NCI-H2081 (cell line): Measurements from ENCODE around the gene ADD1.

Experiments
- DNase-seq, 2 experiments: peaks; one replicate each; lab custom pipeline; 2025; lab: John Stamatoyannopoulos, UW

ADD1 gene

GRCh38 chr4:2804973-2805501, 38.6 kb upstream of the ADD1 start:
- no peak for DNase-seq

DNA sequence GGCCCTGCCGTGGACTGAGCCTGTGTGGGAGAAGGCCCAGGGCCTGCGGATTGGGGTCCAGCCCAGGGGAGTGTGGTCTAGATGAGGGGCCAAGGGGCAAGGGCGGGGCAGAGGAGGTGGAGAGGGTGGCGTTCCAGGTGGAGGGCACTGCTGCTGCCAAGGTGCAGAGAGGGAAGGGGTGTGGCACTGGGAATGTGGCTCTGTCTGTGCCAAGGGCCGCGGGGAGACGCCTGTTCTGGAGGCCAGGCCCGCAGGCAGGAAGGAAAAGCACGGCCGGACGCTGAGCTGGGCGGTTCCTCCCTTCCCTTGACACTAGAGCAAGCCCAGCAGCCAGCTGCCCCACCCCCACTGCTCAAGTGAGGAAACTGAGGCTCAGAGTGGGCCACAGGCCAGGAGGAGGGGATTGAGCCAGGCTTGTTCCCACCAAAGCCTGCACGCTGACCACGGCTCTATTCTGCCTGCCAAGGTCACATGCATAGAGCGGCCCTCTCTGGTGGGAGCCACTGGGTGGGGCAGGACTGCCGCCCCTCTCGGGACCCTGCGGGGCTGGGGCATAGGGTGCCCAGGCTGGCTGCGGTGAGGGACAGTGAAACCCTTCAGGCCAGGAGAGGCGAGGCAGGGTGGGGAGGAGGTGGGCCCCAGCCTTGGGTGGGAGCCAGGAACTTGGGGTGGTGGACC, 37.8 kb upstream of the ADD1 start:
- no peak for DNase-seq

- no peak for DNase-seq
These were observed 37.0 kb upstream of the ADD1 start for GRCh38 chr4:2806390-2807355.

DNA sequence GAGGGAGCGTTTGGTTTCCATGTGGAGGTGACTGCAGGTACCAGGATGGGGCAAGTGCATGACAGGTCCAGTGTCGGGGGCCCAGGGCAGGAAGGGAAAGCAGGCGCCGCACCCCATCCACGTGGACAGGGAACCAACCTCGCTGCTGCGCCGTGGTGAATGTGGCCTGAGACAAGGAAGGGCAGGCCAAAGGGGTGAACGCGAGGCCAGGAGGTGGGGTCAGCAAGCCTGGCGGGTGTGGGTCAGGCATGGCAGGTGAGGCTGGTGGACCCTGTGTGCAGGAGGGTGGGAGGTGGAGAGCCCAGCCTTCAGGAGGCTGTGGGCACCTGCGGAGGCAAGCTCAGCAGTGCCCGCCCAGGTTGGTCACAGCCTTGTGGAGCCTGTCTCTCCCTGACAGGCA, 36.1 kb upstream of the ADD1 start:
- DNase-seq, result no peak

GRCh38 chr4:2808001-2808400, 35.6 kb upstream of the ADD1 start:
- DNase-seq, result no peak

DNA sequence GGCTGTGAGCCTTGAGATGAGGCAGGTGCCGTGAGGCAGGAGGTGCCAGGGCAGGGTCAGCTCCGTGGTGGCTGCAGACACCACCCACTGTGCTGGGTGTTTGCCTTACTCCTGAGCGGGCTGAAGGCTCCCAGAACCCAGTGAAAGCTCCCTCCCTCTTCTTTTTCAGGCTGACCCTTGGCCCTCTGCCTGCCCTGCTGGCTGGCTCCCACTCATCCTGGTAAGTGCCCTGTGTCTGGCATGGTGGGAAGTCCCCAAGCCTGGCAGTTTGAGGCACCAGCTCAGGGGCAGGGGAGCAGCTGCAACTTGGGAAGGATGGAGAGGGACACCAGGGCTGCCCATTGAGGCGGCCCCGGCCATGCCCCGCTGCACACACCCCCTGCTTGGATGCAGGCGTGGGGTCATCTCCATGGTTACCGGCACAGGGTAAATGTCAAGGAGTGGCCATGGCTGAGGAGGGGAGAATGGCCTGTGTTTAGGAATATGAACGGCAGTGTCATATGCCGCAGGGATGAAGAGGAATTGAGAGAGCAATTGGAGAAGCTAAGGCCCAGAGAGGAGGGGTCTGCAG, 33.9 kb upstream of the ADD1 start:
- no peak for DNase-seq

DNA sequence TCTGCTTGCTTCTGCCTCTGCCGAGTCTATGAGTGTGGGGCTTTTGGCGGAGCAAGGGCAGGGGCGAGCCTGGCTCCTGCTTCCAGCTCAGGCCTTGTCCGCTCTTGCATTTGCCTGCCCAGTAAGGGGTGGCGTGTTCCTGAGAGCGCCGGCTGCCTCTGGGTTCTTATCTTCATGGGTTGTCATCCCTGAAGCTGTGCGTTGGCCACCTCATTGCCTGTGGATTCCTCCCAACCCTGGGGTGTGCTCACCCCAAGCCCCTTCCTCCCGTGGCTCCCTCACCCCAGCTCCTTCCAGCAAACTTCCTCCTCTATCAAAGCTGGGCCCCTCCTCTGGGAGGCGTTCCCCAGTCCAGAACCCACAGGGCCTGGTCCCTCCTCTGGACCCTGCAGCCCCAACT, 33.3 kb upstream of the ADD1 start:
- no peak for DNase-seq

- DNase-seq, result peak; percentile 70 to 85
These were observed 31.6 kb upstream of the ADD1 start for GRCh38 chr4:2811830-2812611.

DNA sequence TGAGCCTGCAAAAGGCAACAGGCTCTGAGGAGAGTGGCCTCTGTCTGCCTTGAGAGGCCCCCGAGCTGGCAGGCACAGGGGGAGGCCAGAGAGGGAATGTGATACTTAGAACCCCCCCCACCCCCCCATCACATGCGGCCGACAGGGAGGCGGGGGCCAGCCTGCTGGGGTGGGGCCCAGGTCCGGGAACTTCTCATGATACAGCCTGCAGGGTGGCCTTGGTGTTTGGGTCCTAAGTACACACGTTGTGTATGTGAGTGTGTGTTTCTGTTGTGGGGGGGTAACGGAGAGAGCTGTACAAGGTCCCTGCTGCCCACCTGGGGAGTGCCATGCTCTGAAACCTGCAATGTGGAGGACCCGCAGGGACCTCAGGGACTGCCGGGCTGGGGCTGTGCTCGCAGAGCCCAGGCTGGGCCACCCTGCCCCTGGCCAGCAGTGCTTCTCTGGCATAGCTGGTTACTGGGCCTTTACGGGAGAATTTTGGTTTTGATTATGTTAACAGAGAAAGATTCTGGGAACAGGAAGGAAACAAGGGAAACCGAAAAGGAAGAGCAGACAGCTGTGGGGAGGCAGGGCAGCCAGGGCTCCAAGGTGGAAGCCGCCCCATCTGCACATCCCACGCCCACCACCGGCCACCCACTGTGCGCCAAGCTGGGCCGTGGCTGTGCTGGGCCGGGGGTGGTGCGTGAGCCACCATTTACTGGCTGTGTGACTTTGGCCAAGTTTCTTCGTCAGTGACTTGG, 30.9 kb upstream of the ADD1 start:
- peak in 1 of 2 experiments; percentile 12 for DNase-seq

- DNase-seq, result no peak
These were observed 29.9 kb upstream of the ADD1 start for GRCh38 chr4:2813446-2814405.

GRCh38 chr4:2814627-2815270, 28.9 kb upstream of the ADD1 start:
- DNase-seq, result no peak

DNA sequence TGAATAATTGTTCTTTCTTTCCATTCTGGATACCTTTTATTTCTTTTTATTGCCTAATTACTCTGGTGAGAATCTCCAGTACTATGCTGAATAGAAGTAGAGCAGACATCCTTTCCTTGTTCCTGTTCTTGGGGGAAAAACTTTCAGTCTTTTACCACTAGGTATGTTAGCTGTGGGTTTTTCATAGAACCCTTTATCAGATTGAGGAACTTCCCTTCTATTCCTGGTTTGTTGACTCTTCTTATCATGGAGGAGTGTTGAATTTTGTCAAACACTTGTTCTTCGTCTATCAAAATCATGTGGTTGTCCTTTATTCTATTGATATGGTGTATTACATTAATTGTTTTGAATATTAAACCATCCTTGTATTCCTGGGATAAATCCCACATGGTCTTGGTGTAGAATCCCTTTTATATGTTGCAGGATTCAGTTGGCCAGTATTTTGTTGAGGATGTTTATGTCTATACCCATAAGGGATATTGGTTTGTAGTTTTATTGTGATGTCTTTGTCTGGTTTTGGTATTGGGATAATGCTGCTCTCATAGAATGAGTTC, 27.2 kb upstream of the ADD1 start:
- no peak for DNase-seq

DNA sequence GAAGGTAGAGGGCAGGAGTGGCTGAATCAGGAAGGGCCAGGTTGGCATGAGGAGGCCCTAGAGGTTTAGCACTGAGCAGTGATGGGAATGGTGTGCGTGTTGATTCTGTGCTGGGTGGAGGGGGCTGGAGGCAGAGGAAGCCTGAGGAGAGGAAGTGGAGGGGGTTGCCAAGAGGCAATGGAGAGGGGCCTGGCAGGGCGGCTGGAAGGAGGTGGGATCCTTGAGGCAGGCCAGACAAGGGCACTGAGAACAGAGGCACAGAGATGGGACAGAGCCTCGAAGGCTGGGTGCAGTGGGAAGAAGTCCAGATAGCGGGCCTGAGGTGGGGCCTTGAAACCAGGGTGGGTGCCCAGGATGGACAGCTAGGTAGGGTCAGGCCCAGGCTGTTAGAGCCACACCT, 26.5 kb upstream of the ADD1 start:
- DNase-seq, result no peak

GRCh38 chr4:2817701-2818350, 25.8 kb upstream of the ADD1 start:
- DNase-seq, result peak; percentile 68 to 78

DNA sequence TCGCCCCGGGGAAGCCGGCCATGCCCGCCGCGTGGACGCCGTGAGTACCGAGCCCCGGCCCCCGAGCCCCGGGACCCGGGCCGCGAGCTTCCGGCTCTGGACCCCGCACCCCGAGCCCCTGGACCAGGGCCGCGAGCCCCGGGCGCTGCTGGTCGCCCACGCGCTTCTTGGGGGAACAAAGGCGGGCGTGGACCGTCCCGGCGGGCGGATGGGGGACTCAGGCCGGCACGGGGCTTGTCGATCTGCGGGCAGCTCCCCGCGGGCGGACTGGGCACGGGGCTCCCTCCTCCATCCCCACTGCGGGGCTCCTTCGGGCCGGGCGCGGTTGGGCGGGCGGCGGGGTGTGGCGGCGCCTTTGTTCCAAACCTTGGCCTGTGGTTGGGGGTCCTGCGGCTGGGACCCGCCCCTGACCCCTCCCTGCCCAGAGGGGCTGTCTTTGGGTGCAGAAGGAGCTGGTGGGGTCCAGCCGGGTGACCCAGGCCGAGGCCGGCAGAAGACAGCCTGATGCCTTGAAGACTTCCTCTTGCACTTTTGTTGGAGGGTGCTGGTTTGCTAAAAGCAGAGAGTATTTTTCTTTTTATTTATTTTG, 25.2 kb upstream of the ADD1 start:
- peak; percentile 22 to 31 for DNase-seq

DNA sequence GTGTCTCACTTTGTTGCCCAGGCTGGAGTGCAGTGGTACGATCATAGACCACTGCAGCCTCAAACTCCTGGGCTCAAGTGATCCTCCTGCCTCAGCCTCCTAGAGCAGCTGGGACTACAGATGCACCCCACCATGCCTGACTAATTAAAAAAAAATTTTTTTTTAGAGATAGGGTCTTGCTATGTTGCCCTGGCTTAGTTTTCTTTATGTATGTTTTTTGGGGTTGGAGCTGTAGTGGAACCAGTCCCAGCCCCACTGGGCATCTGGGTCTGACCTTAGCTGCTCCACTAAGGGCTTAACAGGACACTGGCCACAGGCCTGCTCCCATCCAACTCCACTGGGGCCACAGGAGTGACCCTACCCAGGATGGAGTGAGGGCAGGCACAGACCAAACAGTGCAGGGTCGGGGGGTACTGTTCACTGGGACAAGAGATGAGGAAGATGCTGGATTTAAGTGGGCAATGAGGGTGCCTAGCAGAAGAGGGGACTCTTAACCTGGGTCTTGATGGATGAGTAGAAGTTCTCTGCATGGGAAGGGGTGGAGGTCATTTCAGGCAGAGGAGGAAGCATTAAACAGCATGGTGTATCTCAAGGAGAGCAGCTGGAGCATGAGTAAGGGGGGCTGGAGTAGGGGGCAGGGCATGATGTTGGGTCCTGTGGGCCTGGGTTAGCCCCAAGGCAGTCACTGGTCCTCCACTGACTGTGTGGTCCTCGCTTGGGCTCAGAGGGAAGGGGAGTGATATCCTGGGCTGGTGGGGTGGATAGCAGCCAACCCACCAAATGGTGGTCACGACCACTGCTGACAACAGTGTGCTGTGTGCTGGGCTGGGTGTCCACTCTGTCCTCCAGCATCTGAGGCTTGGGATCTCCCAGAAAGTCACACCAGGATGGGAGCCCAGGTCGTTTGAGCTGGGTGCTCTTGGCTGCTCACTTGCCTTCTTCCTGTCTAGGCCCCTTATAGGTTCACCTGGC, 24.1 kb upstream of the ADD1 start:
- no peak for DNase-seq
